NOMO-1 treated with dmso at 0.1 percent for 144 hours (cell line): ENCODE measurements around the gene HOXC6.
"Not testable (repeated sequence)": the region's sequence is repeated elsewhere in the genome, so short reads cannot be mapped to it uniquely, and the experiment has no call there.

Source experiments
- DNase-seq: peaks from one replicate; lab custom pipeline; 2025; ENCODE audit not compliant: unreplicated experiment; lab: John Stamatoyannopoulos, UW

HOXC6 gene

GRCh38 chr12:54079115-54079514, 50.9 kb downstream of the HOXC6 start:
- DNase-seq: not testable (repeated sequence)
